IPS-15b (cell line): ENCODE measurements around the gene PLEKHA3.

Experiments
- H3K27me3 ChIP-seq: one replicate; pipeline ENCODE4 v1.6.1; 2013; ENCODE audit warnings: low read length; ENCODE audit not compliant: control insufficient read depth, insufficient read depth
- H3K36me3 ChIP-seq: one replicate; pipeline ENCODE4 v1.6.1; 2013; ENCODE audit warnings: low read length; ENCODE audit not compliant: control insufficient read depth, insufficient read depth
- H3K4me1 ChIP-seq: one replicate; pipeline ENCODE4 v1.6.1; 2013; ENCODE audit warnings: mild to moderate bottlenecking, low read length; ENCODE audit not compliant: control insufficient read depth, insufficient read depth
- H3K4me3 ChIP-seq: one replicate; pipeline ENCODE4 v1.5.1; 2013; ENCODE audit warnings: low read depth, low read length
- H3K9ac ChIP-seq: one replicate; pipeline ENCODE4 v1.6.1; 2013; ENCODE audit warnings: low read depth, mild to moderate bottlenecking, low read length
- H3K9me3 ChIP-seq: one replicate; pipeline ENCODE4 v1.6.1; 2013; ENCODE audit warnings: mild to moderate bottlenecking, low read length; ENCODE audit not compliant: control insufficient read depth, insufficient read depth

The PLEKHA3 gene

GRCh38 chr2:178484245-178485041, 4.2 kb downstream of the PLEKHA3 start:
- H3K36me3 ChIP-seq = no peaks in the 10 kb centered on the region
- no peak overlapping the region for H3K9ac ChIP-seq
- no peak overlapping the region for H3K4me3 ChIP-seq
- H3K27me3 ChIP-seq = peaks cover 3% of the 10 kb centered on the region
- H3K4me1 ChIP-seq = peaks cover 4% of the 10 kb centered on the region
- H3K9me3 ChIP-seq = no peaks in the 10 kb centered on the region

GRCh38 chr2:178485356-178485755, 5.1 kb downstream of the PLEKHA3 start:
- H3K36me3 ChIP-seq = no peaks in the 10 kb centered on the region
- no peak overlapping the region for H3K4me3 ChIP-seq
- no peak overlapping the region for H3K9ac ChIP-seq

GRCh38 chr2:178491612-178492011, 11.4 kb downstream of the PLEKHA3 start:
- no peaks in the 10 kb centered on the region for H3K4me1 ChIP-seq
- no peaks in the 10 kb centered on the region for H3K36me3 ChIP-seq
- no peaks in the 10 kb centered on the region for H3K27me3 ChIP-seq
- no peak overlapping the region for H3K9ac ChIP-seq
- no peaks in the 10 kb centered on the region for H3K9me3 ChIP-seq
- no peak overlapping the region for H3K4me3 ChIP-seq

More at GRCh38 chr2:178485356-178485755, 5.1 kb downstream of the PLEKHA3 start:
- Histone ChIP-seq H3K27me3 (peaks cover 3% of the 10 kb centered on the region), H3K9me3 (no peaks in the 10 kb centered on the region), H3K4me1 (peaks cover 4% of the 10 kb centered on the region)

GRCh38 chr2:178496049-178496448, 15.8 kb downstream of the PLEKHA3 start:
- no peaks in the 10 kb centered on the region for H3K27me3 ChIP-seq
- no peak overlapping the region for H3K4me3 ChIP-seq
- H3K9ac ChIP-seq = no peak overlapping the region
- H3K9me3 ChIP-seq = no peaks in the 10 kb centered on the region
- peaks cover 3% of the 10 kb centered on the region for H3K4me1 ChIP-seq
- H3K36me3 ChIP-seq = no peaks in the 10 kb centered on the region

- no peak overlapping the region for H3K4me3 ChIP-seq
- no peak overlapping the region for H3K9ac ChIP-seq
- no peaks in the 10 kb centered on the region for H3K9me3 ChIP-seq
- H3K36me3 ChIP-seq = no peaks in the 10 kb centered on the region
- H3K4me1 ChIP-seq = peaks cover 3% of the 10 kb centered on the region
- H3K27me3 ChIP-seq = no peaks in the 10 kb centered on the region
Measured at GRCh38 chr2:178498137-178498536, 17.9 kb downstream of the PLEKHA3 start.

- Histone ChIP-seq H3K9me3 (no peaks in the 10 kb centered on the region), H3K4me1 (peaks cover 3% of the 10 kb centered on the region), H3K4me3 (no peak overlapping the region), H3K36me3 (no peaks in the 10 kb centered on the region), H3K9ac (no peak overlapping the region), H3K27me3 (no peaks in the 10 kb centered on the region)
Measured at GRCh38 chr2:178499640-178500039, 19.4 kb downstream of the PLEKHA3 start.

- no peaks in the 10 kb centered on the region for H3K36me3 ChIP-seq
- no peaks in the 10 kb centered on the region for H3K27me3 ChIP-seq
- H3K4me3 ChIP-seq = no peak overlapping the region
- H3K9ac ChIP-seq = no peak overlapping the region
- peaks cover 14% of the 10 kb centered on the region for H3K4me1 ChIP-seq
- H3K9me3 ChIP-seq = no peaks in the 10 kb centered on the region
Measured at GRCh38 chr2:178502751-178503150, 22.5 kb downstream of the PLEKHA3 start.

- Histone ChIP-seq H3K36me3 (no peaks in the 10 kb centered on the region), H3K4me1 (peaks cover 10% of the 10 kb centered on the region), H3K9me3 (no peaks in the 10 kb centered on the region), H3K4me3 (no peak overlapping the region), H3K9ac (no peak overlapping the region), H3K27me3 (no peaks in the 10 kb centered on the region)
Measured at GRCh38 chr2:178506101-178506500, 25.8 kb downstream of the PLEKHA3 start.

- Histone ChIP-seq H3K9ac (no peak overlapping the region), H3K4me3 (no peak overlapping the region), H3K27me3 (no peaks in the 10 kb centered on the region), H3K36me3 (no peaks in the 10 kb centered on the region), H3K4me1 (peaks cover 10% of the 10 kb centered on the region), H3K9me3 (no peaks in the 10 kb centered on the region)
Measured at GRCh38 chr2:178506524-178506923, 26.3 kb downstream of the PLEKHA3 start.

GRCh38 chr2:178506949-178507348, 26.7 kb downstream of the PLEKHA3 start:
- Histone ChIP-seq H3K36me3 (no peaks in the 10 kb centered on the region), H3K27me3 (no peaks in the 10 kb centered on the region), H3K9ac (no peak overlapping the region), H3K4me3 (no peak overlapping the region), H3K4me1 (peaks cover 10% of the 10 kb centered on the region), H3K9me3 (no peaks in the 10 kb centered on the region)

GRCh38 chr2:178508646-178509045, 28.4 kb downstream of the PLEKHA3 start:
- H3K36me3 ChIP-seq = no peaks in the 10 kb centered on the region
- no peaks in the 10 kb centered on the region for H3K9me3 ChIP-seq
- no peak overlapping the region for H3K9ac ChIP-seq
- H3K4me1 ChIP-seq = peaks cover 10% of the 10 kb centered on the region
- no peak overlapping the region for H3K4me3 ChIP-seq
- no peaks in the 10 kb centered on the region for H3K27me3 ChIP-seq

- no peaks in the 10 kb centered on the region for H3K9me3 ChIP-seq
- H3K9ac ChIP-seq = no peak overlapping the region
- no peaks in the 10 kb centered on the region for H3K27me3 ChIP-seq
- no peaks in the 10 kb centered on the region for H3K36me3 ChIP-seq
- H3K4me3 ChIP-seq = no peak overlapping the region
- H3K4me1 ChIP-seq = peaks cover 10% of the 10 kb centered on the region
Measured at GRCh38 chr2:178510384-178510783, 30.1 kb downstream of the PLEKHA3 start.
